Erythroblast (primary cell): ENCODE data around the gene BAX.

Experiments used
- GATA1 ChIP-seq: IDR thresholded peaks from 2 replicates; pipeline ENCODE4 v1.6.1; 2011; ENCODE audit warnings: low read depth, mild to moderate bottlenecking, control low read depth, low read length, moderate library complexity
- POLR2A ChIP-seq: IDR thresholded peaks from 2 replicates; pipeline ENCODE4 v1.6.1; 2011; ENCODE audit warnings: mild to moderate bottlenecking, low read length

DNA sequence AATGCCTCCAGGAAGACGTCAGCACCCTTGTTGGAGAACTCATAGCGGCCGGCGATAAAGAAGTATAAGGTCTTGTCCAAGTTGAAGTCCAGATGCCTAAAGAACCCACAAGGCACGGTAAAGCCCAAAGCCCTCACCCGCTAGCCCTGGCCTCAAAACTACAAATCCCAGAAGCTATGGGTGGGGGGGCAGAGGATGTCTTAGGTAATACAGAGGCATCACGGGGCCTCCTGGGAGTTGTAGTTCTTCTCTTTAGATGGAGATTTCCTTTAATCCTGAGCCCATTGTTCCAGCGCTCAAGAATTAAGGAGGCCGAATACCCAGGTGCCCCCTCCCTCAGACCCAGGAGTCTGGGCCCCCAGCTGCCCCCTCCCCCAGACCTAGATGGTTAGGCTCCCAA is 27.6 kb downstream of the BAX start:
- TF ChIP-seq POLR2A (no peak), GATA1 (no peak)
